IPS-NIHi7 (cell line): ENCODE results near the gene ISL2.

Experiments used
- DNase-seq: peaks from one replicate; pipeline ENCODE4 v3.0.0; 2012; ENCODE audit warnings: mixed read lengths; ENCODE audit errors: extremely low spot score

ISL2 gene

DNA sequence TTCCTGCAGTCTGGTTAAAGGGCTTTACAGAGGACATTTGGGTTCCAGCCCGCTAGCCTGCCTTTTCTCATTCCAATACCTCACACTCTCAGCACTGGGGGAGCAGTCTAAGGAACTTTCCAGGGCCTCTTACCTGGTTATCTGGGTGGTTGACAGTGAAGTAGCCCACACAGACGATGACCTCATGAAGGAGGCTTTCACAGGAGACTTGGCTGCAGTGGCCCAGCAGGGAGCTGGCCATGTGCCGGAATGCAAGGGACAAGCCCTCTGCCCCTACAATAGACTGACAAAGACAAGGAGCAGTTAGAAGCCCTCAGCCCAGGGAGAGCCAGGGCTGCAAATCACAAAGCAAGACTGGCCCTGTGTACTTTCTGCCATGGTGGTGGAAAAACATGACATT lies 39.5 kb downstream of the ISL2 start:
- DNase-seq: peak; percentile 71

DNA sequence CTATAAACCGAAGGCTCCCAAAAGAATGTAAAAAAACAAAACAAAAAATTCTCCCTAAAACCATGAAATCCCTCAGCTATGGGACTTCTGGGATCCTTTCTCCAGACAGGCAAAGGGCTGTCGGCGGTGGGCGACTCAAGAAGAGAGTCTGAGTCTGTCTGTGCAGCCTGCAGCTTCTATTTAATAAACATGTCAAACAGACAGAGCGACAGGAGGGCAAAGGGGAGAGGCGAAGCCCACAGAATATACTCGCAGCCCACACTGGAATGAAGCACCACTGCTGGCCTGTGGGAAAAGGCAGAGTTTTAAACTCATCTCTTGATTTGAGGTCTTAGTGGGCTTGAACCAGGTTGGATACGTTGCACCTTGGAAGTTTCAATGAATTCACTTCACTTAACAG lies 40.2 kb downstream of the ISL2 start:
- no peak for DNase-seq

DNA sequence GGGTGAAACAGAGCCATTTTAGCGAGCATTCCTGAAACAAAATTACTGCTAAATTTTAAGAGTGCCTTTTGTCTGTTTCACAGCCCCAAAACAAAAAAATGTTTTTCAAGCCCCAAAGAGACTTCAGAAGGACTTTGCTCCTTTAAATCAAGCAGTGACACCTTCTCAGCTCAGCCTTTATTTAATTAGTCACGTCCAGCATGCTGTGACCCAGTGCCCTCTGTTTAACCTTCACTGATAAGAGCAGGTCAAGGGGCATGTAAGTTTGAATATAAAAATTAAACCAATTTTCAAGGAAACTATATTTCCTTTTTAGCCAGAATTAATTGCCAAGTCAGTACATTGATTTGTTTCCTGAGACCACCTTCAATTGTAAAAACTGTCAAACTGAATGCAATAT lies 40.6 kb downstream of the ISL2 start:
- no peak for DNase-seq

DNA sequence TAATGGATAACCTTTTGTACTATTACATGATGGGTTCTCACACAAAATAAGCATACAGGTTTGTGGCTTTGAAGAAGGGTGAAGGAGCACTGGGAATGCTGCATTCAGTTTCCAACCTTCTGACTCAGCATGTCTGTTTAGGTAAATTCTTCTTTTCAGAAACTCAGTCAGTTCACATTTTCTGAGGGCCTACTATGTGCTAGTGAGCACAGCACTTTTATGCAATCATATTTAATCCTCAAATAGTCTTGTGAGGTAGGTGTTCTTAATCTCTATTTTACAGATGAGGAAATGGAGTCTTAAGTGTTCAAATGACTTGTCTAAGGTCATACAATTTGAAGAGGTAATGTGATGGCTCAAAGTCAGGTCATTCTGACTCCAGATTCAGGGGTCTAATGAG lies 41.2 kb downstream of the ISL2 start:
- no peak for DNase-seq

DNA sequence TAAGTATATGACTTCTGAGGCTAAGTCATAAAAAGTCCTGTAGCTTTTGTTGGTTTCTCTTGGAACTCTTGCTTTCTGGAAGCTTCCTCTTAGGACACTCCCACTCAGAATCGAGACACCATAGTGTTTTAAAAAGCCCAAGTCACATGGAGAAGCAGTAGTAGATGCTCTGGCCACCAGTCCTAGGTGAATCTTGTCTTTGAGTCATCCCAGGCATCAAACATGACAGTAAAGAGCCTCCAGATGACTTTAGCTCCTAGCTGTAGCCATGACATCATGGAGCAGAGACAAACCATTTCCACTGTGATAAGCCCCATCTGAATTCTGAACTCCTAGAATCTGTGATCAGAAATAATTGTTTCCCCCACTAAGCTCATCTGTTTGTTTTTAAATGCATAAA lies 42.1 kb downstream of the ISL2 start:
- no peak for DNase-seq

DNA sequence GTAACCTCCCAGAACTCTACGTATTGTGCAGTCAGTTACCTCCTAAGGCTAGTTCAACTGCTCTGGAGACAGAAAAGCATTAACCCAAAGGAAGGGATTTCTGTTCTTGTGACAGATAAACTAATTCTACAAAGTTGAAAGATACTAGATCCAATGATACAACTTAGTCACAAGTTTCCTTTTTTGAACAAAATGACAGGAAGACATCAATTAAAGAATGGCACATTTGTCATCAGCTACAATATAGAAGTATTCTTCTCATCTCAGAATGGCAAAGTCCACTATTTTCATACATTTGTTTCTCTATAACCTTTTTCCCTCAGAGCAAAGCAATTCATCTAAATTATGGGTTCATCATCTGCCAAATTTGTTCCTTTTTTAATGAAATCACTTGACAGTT lies 43.7 kb downstream of the ISL2 start:
- DNase-seq: no peak

DNA sequence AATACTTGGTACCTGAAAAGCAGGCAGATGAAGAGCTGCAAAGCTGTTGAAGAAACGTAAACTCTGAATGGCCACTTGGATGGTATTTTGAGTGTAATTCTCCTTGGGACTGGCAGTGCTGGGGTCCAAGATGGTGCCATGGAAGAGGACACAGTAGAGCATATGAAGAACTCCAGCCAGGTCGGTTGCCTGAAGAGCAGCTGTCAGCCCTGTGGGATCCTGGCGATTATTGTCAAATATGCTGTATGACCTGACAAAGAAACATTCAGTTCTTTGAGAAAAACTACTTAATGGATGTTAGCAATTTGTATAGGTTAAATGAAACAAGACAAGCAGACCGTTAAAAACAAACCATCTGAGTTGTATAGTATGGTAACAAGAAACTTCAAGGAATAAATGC lies 44.8 kb downstream of the ISL2 start:
- no peak for DNase-seq

DNA sequence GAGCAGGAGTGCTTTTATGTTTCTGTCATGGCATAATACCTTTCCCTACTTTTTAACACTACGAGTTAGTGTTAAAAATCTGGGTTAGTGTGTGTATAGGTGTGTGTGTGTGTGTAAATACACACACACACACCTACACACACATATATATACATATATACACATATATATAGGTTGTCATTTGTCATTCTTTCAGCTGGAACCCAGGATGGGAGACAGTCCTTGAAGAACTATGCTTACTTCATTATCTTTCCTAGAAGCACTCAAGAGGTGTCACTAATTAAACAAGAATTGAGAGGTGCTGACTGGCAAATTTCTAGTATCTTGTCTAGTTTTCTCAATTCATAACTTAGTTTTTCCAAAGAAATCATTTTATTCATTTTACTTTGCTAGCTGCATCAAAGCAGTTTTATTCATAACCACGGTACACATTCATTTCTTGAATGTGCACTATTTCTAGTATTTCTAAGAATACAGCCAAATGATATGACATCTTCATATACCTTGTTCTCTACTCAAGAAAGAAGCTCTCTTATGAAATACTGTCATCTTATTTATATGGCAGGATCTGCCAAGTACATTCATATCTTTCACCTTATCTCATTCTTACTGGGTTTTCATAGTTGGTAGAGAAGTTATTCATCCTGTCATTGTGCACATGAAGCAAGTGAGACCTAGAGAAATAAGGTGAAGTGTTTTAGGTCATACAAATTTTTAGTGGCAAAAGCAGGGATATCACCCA lies 46.6 kb downstream of the ISL2 start:
- DNase-seq: no peak

DNA sequence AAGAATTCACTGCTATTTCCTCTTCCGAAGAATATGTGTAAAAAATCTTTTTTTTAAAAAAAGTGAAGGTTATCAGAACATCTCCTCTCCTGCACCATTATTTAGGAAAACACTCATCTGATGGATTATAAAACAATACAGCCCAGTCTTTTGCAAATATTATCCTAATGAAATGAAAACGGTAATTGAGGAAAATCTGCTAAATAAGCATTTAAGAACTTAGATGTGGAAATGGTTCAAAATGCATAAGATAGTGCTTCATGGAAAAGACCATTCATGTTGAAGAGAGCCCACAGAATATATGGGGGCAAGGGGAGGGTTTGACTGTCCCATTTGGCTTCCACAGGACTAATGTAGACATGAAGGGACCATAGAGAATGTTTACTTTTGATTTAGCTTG lies 47.8 kb downstream of the ISL2 start:
- no peak for DNase-seq

DNA sequence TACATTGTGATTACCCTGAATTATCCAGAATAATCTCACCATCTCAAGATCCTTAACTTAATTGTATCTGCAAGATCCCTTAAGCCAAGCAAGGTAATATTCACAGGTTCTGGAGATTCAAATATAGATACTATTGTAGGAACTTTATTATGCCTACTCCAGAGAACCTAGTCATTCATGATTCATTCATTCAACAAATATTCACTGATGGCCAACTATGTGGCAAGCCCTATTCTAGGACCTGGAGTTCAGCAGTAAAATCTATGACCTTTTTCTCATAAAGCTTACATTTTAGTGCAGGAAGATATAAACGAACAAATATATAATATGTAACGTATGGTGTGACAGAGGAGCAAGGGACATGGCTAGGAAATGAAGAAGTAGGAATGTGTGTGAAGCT lies 49.6 kb downstream of the ISL2 start:
- no peak for DNase-seq

DNA sequence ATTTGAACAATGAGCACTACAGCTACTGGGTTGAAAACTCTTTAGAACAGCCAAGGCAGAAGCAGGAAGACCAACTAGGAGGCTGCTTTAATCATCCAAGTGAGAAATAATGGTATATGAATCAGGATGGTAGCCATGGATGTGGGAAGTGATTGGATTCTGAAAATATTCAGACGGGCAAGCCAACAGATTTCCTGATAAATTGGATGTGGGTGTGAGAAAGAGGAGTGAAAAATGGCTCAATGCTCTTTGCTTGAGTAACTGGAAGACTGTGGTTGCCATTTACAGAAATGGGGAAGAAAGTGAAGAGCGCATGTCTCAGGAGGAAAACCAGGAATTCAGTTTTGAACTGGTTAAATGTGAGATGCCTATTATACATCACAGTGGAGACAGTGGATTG lies 50.4 kb downstream of the ISL2 start:
- DNase-seq: no peak

DNA sequence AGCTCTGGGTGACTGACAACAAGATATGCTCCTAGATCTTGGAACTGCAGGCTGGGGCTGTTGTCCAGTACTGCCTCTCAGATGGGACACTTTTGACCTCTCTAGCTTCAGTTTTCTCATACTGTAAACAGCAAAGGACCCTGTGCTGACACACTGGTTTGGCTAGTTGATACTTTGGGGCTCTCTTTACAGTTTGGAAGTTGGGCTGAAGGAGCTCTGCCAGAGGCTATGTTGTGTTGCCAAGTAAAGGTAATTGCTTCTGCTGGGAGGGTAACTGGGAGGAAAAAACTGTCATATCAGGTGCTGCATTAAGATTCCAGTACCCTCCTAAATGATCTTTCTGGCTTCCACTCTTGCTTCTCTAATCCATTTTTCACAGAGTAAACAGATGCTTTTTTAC lies 54.0 kb downstream of the ISL2 start:
- no peak for DNase-seq

DNA sequence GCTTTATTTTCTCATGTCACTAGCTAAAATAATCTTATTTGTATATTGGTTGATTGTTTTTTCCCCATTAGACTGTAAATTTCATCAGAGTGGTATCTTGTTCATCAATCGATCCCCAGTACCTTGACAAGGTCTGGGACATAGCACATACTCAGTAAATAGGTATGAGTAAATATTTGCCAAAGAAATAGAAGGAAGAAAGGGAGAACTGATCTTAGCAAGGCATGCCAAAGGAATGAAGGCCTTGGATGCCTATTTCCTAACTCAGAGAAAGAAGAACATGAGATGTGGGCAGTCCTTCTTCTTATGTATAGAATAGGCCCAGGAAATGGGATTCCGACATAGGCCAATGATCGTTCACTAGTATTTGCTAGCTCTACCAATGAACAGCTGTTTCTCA lies 54.7 kb downstream of the ISL2 start:
- DNase-seq: no peak

DNA sequence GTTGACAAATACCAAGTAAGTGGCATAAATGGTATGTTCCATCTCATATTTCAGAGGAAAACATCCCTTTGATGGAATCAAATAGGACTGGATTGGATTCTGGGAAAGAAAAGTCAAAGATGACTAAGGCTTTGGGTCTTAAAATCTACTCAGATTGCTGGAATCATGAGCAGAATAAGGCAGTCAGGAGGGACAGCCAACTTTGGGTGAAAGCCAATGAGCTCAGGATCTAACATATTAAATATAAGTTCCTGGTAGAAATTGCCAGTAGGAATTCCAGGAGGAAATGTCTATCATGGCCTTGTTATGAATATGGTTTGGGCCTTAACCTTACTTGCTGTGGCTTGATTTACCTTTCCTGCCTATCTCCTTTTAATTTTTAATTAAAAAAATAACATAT lies 55.3 kb downstream of the ISL2 start:
- no peak for DNase-seq
